ENCODE results near the gene BRAF.
A peak's percentile ranks its signal among the peaks of the same experiment; 100 is the strongest.
"Not testable (repeated sequence)": the region's sequence is repeated elsewhere in the genome, so short reads cannot be mapped to it uniquely, and the experiment has no call there.

The BRAF gene

GRCh38 chr7:140918236-140918635 is 6.5 kb downstream of the BRAF start:
- no peak for DNase-seq (ENCODE audit: low read depth, low spot score)

DNA sequence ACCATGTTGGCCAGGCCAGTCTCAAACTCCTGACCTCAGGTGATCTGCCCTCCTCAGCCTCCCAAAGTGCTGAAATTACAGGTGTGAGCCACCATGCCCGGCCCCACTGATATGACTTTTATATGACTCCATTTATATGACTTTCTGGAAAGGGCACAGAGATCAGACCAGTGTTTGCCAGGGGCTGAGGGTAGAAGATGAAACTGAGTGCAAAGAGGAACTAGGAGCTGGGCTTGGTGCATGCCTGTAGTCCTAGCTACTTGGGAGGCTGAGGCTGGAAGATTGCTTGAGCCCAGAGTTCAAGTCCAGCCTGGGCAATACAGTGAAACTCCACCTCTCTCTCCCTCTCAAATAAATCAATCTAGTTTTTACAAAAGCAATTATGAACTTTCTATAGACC is 7.5 kb downstream of the BRAF start:
- no peak for DNase-seq (ENCODE audit: low read depth, low spot score)

DNA sequence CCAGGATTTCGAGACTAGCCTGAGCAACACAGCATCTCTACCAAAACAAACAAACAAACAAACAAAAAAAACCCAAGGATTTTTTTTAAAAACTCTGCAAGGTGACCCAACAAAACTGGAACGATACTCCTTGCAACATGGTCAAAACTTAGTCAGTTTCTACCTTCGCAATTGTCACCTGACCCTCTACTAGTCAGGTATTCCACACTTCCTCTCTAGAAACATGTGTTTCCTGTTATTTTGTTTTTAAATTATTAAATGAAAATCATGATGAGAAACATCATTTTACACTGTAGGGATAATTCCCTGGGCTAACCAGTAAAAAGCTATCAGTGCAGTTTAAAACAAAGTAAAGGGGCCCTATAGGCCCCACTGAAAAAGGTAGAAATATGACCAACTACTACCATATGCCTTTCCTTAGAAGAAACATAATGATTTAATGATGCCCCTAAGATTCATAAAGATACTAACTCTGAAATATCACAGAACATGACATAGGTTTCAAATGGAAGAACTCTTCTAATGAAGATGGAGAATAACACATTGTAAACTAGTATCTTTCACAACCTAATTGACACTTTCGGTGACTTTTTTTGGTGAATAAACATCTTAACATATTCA is 8.7 kb downstream of the BRAF start:
- DNase-seq (ENCODE audit: low read depth, low spot score): no peak

GRCh38 chr7:140914083-140914482 is 10.6 kb downstream of the BRAF start:
- DNase-seq (ENCODE audit: low read depth, low spot score): no peak

GRCh38 chr7:140913596-140913928 is 11.2 kb downstream of the BRAF start:
- not testable (repeated sequence) for DNase-seq (ENCODE audit: low read depth, low spot score)

- DNase-seq (ENCODE audit: low read depth, low spot score): no peak
These were observed 13.0 kb downstream of the BRAF start for GRCh38 chr7:140911746-140912145.

- DNase-seq (ENCODE audit: low read depth, low spot score): no peak
These were observed 15.1 kb downstream of the BRAF start for GRCh38 chr7:140909476-140910161.

- DNase-seq (ENCODE audit: low read depth, low spot score): no peak
These were observed 16.4 kb downstream of the BRAF start for GRCh38 chr7:140908361-140908760.

DNA sequence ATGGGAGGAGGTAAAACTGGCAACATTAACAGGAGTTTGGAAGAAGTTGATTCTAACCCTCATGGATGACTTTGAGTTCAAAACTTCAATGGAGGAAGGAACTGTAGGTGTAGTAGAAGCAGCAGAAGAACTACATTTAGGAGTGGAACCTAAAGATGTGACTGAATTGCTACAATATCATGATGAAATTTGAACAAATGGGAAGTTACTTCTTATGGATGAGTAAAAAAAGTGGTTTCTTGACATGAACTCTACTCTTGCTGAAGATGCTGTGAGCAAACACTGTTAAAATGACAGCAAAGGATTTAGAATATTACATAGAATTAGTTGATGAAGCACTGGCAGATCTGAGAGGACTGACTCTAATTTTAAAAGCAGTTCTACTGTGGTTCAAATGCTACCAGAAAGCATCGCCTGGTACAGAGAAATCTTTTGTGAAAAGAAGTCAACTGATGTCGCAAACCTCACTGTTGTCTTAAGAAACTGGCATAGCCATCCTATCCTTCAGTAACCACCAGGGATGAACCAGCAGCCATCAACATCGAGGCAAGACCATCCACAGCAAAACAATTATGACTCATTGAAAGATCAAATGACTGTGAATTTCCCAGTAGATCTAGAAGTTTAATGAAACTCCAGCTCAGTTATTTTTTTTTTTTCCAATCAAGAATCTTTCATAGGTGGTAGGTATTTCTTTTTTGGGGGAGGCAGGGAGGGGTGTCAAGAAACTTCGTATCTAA is 20.8 kb downstream of the BRAF start:
- no peak for DNase-seq (ENCODE audit: low read depth, low spot score)

DNA sequence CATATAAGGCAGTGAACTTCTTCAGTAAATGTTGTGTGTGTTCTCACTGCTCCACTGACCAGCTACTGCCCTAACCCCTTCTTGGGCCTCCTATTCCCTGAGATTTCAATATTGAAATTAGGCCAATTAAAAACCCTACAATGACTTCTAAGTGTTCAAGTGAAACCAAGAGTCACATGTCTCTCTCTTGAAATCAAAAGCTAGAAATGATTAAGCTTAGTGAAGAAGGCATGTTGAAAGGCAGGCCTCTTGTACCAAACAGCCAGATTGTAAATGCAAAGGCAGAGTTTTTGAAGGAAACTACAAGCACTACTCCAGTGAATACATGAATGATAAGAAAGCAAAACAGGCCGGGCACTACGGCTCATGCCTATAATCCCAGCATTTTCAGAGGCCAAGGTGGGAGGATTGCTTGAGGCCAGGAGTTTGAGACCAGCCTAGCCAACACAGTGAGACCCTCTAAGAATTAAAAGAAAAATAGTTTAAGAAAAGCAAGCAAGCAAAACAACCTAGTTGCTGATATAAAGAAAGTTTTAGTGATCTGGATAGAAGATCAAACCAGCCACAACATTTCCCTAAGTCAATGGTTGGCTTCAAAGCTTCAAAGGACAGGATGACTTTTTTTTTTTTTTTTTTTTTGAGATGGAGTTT is 22.3 kb downstream of the BRAF start:
- no peak for DNase-seq (ENCODE audit: low read depth, low spot score)

GRCh38 chr7:140901941-140902302 is 22.8 kb downstream of the BRAF start:
- DNase-seq (ENCODE audit: low read depth, low spot score): no peak

GRCh38 chr7:140899883-140900282 is 24.8 kb downstream of the BRAF start:
- peak; percentile 61 for DNase-seq (ENCODE audit: low read depth, low spot score)

DNA sequence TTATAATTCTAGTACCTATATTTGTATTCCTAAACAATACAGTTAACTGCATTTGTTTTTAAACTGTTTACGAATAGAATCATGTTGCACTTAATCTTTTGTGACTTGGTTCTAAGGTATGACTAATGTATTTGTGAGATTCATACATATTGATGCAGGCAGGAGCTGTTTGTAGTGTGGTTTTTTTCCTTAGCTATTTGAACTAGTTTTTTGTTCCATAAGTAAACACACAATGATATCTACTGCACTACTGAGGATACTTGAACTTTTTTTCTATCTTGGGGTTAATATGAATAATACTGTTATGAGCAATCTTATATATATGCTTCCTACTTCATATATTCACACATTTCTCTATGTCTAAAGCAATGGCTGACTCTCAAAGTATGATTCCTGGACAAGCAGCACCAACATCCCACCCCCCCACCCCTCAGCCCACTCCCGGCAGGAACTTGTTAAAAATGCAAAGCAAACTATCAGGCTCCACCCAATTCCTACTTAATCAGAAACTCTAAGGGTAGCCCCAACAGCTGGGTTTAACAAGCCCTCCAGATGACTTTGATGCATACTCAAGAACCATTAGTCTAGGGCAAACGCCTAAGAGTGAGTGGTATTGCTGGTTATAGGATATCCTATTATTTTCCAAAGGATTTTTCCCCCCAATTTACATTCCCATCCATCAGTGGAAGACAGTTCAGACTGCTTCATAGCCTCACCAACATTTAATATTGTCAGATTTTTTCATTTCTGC is 25.8 kb downstream of the BRAF start:
- peak; percentile 38 for DNase-seq (ENCODE audit: low read depth, low spot score)

DNA sequence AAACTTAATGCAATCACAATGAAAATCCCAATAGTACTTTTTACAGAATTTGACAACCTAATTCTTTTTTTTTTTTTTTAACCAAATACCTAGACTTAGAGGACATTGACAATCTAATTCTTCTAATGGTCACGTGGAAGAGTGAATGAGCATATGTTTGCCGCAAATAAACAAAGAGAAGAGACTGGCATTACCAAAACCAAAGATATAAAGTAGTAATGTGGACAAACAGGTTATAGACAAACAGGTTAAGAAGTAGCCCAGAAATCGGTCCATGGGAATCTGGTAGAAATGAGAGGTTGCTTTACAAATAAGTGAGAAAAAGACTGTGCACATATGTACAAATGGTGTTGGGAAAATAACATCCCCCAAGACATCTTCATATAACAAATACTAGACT is 27.7 kb downstream of the BRAF start:
- DNase-seq (ENCODE audit: low read depth, low spot score): no peak

GRCh38 chr7:140889645-140890044 is 35.1 kb downstream of the BRAF start:
- no peak for DNase-seq (ENCODE audit: low read depth, low spot score)

- DNase-seq (ENCODE audit: low read depth, low spot score): no peak
These were observed 35.6 kb downstream of the BRAF start for GRCh38 chr7:140889150-140889549.

DNA sequence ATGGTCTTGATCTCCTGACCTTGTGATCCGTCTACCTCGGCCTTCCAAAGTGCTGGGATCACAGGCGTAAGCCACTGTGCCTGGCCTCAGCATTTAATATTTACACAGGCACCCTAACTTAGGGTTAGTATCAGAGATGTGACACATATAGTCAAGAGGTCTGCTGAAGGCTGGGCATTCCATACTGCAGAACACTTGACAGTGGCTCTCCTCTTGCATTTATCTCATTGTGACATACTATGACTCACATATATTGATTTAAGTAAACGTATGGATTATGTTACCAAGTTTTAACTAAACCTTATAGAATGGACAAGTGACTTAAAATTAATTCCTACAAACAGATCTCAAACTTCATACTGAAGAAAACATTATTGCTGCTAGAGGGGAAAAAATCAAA is 36.6 kb downstream of the BRAF start:
- DNase-seq (ENCODE audit: low read depth, low spot score): no peak

DNA sequence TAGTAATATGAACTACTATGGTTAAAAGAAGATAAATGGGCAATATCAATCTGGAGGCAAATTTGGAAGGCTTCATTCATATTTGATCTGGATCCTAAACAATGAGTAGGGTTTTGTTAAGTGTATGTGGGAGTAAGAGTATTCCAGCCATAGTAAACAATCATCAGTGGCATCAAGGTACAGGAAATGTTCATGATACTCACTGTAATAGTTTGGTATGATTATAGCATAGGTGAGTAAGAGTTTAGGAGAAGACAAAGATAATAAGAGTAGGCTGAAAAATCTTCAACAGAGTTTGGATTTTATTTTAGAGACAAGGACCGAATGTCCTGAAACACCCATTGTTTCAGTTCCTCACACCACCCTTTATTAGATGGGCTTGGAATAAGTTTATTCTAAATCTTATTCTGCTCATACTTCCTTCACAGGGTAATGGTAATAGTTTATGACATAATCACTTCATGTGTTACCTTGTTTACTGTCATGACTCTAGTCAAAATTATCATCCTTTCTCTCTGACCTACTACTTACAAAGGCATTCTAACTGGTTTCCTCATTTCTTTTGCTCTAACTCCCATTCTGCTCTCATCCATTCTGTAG is 38.9 kb downstream of the BRAF start:
- DNase-seq (ENCODE audit: low read depth, low spot score): no peak

GRCh38 chr7:140883378-140883777 is 41.4 kb downstream of the BRAF start:
- DNase-seq (ENCODE audit: low read depth, low spot score): no peak

- DNase-seq (ENCODE audit: low read depth, low spot score): not testable (repeated sequence)
These were observed 41.9 kb downstream of the BRAF start for GRCh38 chr7:140882834-140883233.

DNA sequence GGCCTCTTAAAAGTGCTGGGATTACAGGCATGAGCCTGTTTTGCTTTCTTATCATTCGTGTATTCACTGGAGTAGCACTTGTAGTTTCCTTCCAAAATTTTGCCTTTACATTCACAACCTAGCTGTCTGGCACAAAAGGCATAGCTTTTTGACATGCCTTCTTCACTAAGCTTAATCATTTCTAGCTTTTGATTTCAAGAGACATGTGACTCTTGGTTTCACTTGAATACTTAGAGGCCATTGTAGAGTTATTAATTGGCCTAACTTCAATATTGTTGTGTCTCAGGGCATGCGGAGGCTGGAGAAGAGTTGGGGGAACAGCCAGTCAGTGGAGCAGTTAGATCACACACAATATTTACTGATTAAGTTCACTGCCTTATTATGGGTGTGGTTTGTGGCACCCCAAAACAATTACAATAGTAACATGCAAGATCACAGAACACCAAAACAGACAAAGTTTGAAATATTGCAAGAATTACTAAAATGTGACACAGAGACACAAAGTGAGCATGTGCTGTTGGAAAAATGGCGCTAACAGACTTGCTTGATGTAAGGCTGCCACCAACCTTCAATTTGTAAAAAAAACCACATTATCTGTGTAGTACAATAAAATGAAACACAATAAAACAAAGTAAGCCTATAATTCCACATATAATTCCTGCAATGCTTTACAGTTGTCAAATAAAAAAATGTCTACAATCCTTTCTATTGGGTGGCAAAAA is 43.1 kb downstream of the BRAF start:
- DNase-seq (ENCODE audit: low read depth, low spot score): no peak
